DND-41 (cell line): ENCODE measurements around the gene FHDC1.

ENCODE experiments used
- CTCF ChIP-seq: IDR thresholded peaks from 2 replicates; pipeline ENCODE4 v1.5.1; 2012; ENCODE audit warnings: borderline replicate concordance, low read length, moderate library complexity, mild to moderate bottlenecking; ENCODE audit not compliant: poor library complexity, severe bottlenecking; ENCODE audit errors: extremely low read depth
- EZH2 ChIP-seq: IDR thresholded peaks from 3 replicates; pipeline ENCODE4 v1.6.1; 2012; ENCODE audit warnings: borderline replicate concordance, low read depth, mild to moderate bottlenecking, moderate library complexity, low read length, inconsistent platforms; ENCODE audit not compliant: severe bottlenecking

GRCh38 chr4:152929888-152930287 lies 6.2 kb upstream of the FHDC1 start:
- no peak for TF ChIP-seq CTCF
- no peak for TF ChIP-seq EZH2
